Sigmoid colon (tissue), 4 donors: ENCODE data around the gene ADAMTS12.

Experiments used
- CTCF ChIP-seq, 4 experiments: fragments of 450-650 bp in 3 of 4; fragments of 200-600 bp in 1 of 4; IDR thresholded peaks; one replicate each; pipeline ENCODE4 v1.5.1; 2016 to 2019; ENCODE audit warnings: antibody characterized with exemption in 4 of 4, mild to moderate bottlenecking in 3 of 4, moderate library complexity in 2 of 4
- EP300 ChIP-seq, 4 donors: sonication (generic); formaldehyde crosslinking; IDR thresholded peaks; one replicate each; pipeline ENCODE4 v1.6.1; 2017; ENCODE audit warnings: antibody characterized with exemption in 4 of 4

- TF ChIP-seq EP300 (IDR thresholded peaks at IDR 0.05) = no peak
- no peak for TF ChIP-seq CTCF (IDR thresholded peaks at IDR 0.05)
Measured at GRCh38 chr5:33785571-33785970, 106.2 kb downstream of the ADAMTS12 start.
